Endothelial cell of umbilical vein (primary cell): ENCODE results near the gene CDK4.

Source experiments
- CTCF ChIP-seq, 2 donors: IDR thresholded peaks; 1 replicate in 1 of 2; 2 replicates in 1 of 2; pipeline ENCODE4 v1.5.1; 2011; ENCODE audit warnings: low read length in 2 of 2, mild to moderate bottlenecking in 2 of 2, moderate library complexity in 2 of 2, control low read depth in 1 of 2, inconsistent platforms in 1 of 2, low read depth in 1 of 2; ENCODE audit not compliant: insufficient read depth in 1 of 2; ENCODE audit errors: extremely low read depth in 1 of 2
- EZH2 ChIP-seq: IDR thresholded peaks from 2 replicates; pipeline ENCODE4 v1.6.1; 2012; ENCODE audit warnings: borderline replicate concordance, low read depth, mild to moderate bottlenecking, moderate library complexity, low read length, inconsistent platforms; ENCODE audit not compliant: severe bottlenecking
- FOS ChIP-seq: IDR thresholded peaks from 2 replicates; pipeline ENCODE4 v1.6.1; 2011; ENCODE audit warnings: mild to moderate bottlenecking, low read length, moderate library complexity, borderline replicate concordance; ENCODE audit not compliant: insufficient read depth
- JUN ChIP-seq: IDR thresholded peaks from 2 replicates; pipeline ENCODE4 v1.6.1; 2011; ENCODE audit warnings: borderline replicate concordance, low read depth; ENCODE audit not compliant: insufficient read length, insufficient read depth
- MAX ChIP-seq: IDR thresholded peaks from 2 replicates; pipeline ENCODE4 v1.6.1; 2011; ENCODE audit not compliant: insufficient read depth, insufficient read length
- MYC ChIP-seq: IDR thresholded peaks from one replicate; pipeline ENCODE4 v1.6.1; 2011; ENCODE audit warnings: mild to moderate bottlenecking, low read depth, low read length
- POLR2A ChIP-seq: IDR thresholded peaks from 2 replicates; pipeline ENCODE4 v1.6.1; 2012; ENCODE audit warnings: low read depth, mild to moderate bottlenecking, control low read depth, low read length
- POLR2AphosphoS5 ChIP-seq: IDR thresholded peaks from 2 replicates; pipeline ENCODE4 v1.6.1; 2012; ENCODE audit warnings: low read depth, mild to moderate bottlenecking, control low read depth, low read length, moderate library complexity; ENCODE audit not compliant: insufficient read depth

GRCh38 chr12:57744194-57744776 is 7.8 kb downstream of the CDK4 start:
- no peak for TF ChIP-seq CTCF (IDR thresholded peaks at IDR 0.05; ENCODE audit: extremely low read depth in 1 of 2, insufficient read depth in 1 of 2, low read depth in 1 of 2, low read length in 2 of 2)
- no peak for TF ChIP-seq EZH2
- no peak for TF ChIP-seq POLR2AphosphoS5
- no peak for TF ChIP-seq POLR2A
- TF ChIP-seq MAX: no peak
- no peak for TF ChIP-seq MYC
- no peak for TF ChIP-seq JUN
- TF ChIP-seq FOS: no peak
